SJCRH30 (cell line): ENCODE data around the gene RAB17. TPM values are rescaled to one million over a fixed set of nuclear protein-coding genes. Genes with fewer than 3 reads are reported as not detected.

ENCODE experiments used
- DNase-seq, 2 experiments: peaks; one replicate each; pipeline ENCODE4 v3.0.0-alpha.2; 2015 to 2020
- H3K27ac ChIP-seq: fragments of 250-450 bp; sonication (Bioruptor Pico); 2 replicates; pipeline ENCODE4 v1.5.1; 2020; ENCODE audit warnings: mild to moderate bottlenecking, moderate library complexity
- H3K27me3 ChIP-seq: fragments of 250-450 bp; sonication (Bioruptor Pico); 2 replicates; pipeline ENCODE4 v1.5.1; 2020; ENCODE audit warnings: mild to moderate bottlenecking, moderate library complexity
- H3K36me3 ChIP-seq: fragments of 250-450 bp; sonication (Bioruptor Pico); 2 replicates; pipeline ENCODE4 v1.5.1; 2020; ENCODE audit warnings: mild to moderate bottlenecking, moderate library complexity
- H3K4me1 ChIP-seq: fragments of 250-450 bp; sonication (Bioruptor Pico); 2 replicates; pipeline ENCODE4 v1.5.1; 2020; ENCODE audit warnings: mild to moderate bottlenecking, moderate library complexity
- H3K4me3 ChIP-seq: fragments of 250-450 bp; sonication (Bioruptor Pico); 2 replicates; pipeline ENCODE4 v1.5.1; 2020; ENCODE audit warnings: mild to moderate bottlenecking, moderate library complexity
- H3K9me3 ChIP-seq: fragments of 250-450 bp; sonication (Bioruptor Pico); replicated peaks from 2 replicates; pipeline ENCODE4 v1.5.1; 2020; ENCODE audit warnings: mild to moderate bottlenecking, moderate library complexity
- total RNA-seq: library from RNA; depleted of rRNA; stranded (reverse); fragments of >200 nt; shearing (Covaris generic); gene quantifications from 2 replicates; pipeline ENCODE4 v1.2.3, GENCODE V29; 2014

RAB17 gene
- total RNA-seq, 1 experiment from 2014 or later = 3.4 TPM

DNA sequence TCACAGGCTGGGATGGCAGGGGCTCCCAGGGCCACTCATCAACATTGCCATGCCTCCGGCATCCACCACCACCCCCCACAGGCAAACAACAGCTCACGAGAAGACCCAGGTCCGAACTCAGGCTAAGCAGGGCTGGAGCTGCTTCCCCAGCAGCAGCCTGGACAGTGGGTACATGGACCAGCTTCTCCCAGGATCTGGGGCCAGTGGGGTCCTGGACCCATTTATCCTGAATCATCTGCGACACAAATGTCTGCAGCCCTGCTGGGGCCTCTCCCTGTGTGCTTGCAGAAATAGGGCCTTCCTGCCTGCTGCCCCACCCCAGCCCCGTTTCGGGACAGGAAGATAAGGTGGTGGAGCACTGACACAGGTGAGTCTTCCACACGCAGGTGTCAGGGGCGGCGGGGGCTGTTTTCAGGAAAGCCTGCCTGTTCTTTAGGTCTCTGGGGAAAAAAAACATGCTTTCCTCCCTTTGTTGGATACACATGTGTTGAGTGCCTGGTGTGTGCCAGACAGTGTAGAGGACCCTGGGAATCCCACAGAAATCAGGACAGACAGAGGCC, 19.7 kb downstream of the RAB17 start:
- Histone ChIP-seq H3K4me3 (no peak overlapping the region), H3K4me1 (peaks cover 11% of the 10 kb centered on the region), H3K27me3 (no peaks in the 10 kb centered on the region), H3K27ac (no peak overlapping the region), H3K9me3 (peaks cover 3% of the 10 kb centered on the region; the same call in 1 of the 2 replicates), H3K36me3 (no peaks in the 10 kb centered on the region)
- no peak for DNase-seq

DNA sequence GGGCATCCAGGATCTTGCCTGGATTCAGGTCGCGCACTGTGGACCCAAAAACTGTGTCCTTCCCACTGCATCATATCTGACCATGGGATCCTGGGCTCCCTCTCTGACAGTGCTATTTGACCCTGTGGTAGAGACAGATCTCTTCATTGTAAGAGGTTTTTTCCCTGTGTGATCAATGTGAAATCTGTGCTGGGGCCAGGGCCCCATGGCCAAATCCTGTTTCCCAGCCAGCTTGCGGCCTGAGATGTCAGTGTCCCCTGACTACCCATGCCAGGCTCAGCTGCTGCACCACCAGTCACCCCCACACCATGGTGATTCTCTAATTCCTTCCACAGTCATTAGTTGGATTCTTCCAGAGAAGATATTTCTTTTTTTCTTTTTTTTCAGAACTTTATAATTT, 20.6 kb downstream of the RAB17 start:
- no peak overlapping the region for H3K4me3 ChIP-seq
- peaks cover 8% of the 10 kb centered on the region for H3K4me1 ChIP-seq
- no peaks in the 10 kb centered on the region for H3K36me3 ChIP-seq
- no peak for DNase-seq
- no peaks in the 10 kb centered on the region for H3K27me3 ChIP-seq
- H3K9me3 ChIP-seq = peaks cover 10% of the 10 kb centered on the region
- no peak overlapping the region for H3K27ac ChIP-seq

DNA sequence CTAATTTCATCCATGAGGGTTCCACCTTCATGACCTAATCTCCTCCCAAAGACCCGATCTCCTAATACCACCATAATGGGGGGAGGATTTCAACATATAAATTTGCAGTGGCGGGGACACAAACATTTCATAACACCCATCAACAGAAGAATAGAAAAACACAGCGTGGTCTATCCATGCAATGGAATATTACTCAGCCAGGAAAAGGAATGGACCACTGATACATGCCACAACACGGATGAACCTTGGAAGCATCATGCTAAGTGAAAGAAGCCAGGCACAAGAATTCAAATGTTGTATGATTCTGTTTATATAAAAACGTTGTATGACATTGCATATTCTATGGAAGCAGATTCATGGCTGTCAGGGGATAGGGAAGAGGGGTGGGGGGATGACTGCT, 21.5 kb downstream of the RAB17 start:
- H3K4me1 ChIP-seq = peaks cover 8% of the 10 kb centered on the region
- DNase-seq = no peak

DNA sequence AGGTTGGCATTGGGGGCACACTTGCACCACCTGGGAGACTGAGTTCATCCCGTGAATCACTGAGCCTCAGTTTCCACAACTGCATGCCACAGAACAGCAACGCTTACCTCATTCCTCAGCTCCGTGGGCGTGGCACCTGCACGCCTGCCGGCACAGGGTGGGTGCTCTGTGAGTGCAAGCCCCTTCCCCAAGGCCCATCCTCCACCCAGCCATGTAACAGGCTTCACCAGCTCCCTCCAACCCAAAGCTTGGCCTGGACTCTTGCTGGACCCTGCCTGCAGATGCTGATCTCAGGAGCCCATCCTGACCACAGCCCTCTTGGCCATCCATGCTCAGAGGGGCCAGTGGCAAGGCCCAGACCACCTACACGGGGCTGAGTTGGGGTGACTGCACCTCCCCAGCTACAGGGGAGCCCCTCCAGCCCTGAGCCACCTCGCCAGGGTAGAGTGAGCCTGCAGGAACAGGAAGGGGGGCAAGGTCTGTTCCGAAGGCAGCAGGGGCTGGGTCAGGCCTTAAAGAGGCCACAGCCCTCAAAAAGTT, 22.3 kb downstream of the RAB17 start:
- peaks cover 10% of the 10 kb centered on the region for H3K9me3 ChIP-seq
- H3K27ac ChIP-seq = no peak overlapping the region
- DNase-seq = no peak
- no peaks in the 10 kb centered on the region for H3K27me3 ChIP-seq
- H3K4me1 ChIP-seq = peaks cover 8% of the 10 kb centered on the region
- H3K36me3 ChIP-seq = no peaks in the 10 kb centered on the region
- no peak overlapping the region for H3K4me3 ChIP-seq

More for the DNA sequence above, 21.5 kb downstream of the RAB17 start:
- peaks cover 10% of the 10 kb centered on the region for H3K9me3 ChIP-seq
- H3K27ac ChIP-seq = no peak overlapping the region
- no peak overlapping the region for H3K4me3 ChIP-seq
- no peaks in the 10 kb centered on the region for H3K27me3 ChIP-seq
- no peaks in the 10 kb centered on the region for H3K36me3 ChIP-seq

DNA sequence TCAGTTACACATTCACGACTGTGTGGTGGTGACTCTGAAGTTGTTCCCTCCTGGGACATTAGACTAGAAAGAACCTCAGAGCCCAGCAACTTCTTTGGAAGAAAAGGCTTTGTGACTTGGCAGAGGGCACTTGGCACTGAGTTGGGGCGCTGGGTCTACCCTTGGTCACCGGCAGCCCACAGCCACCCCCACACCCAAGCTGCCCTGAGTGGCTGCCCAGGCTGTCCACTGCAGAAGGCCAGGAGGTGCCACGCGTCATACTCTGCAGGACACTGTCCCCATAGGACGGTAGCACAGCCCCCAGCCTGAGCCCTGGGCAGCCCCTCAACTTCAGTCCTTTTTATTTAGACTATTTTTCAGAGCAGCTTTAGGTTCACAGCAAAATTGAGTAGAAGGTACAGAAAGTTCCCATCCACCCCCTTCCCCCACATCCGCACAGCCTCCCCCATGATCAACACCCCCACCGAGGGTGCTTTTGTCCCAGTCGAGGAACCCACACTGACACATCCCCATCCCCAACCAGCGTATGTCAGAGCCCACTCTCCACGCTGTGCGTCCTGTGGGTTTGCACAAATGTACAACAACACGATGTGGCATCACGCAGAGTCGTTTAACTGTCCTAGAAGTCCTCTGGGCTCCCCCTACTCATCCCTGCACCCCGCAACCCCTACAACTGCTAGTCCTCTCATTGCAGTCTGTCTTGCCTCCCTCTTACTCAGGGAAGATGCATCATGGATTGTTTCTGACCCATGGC, 23.1 kb downstream of the RAB17 start:
- H3K36me3 ChIP-seq = no peaks in the 10 kb centered on the region
- no peak overlapping the region for H3K4me3 ChIP-seq
- DNase-seq = no peak
- peaks cover 4% of the 10 kb centered on the region for H3K4me1 ChIP-seq
- no peak overlapping the region for H3K27ac ChIP-seq
- H3K27me3 ChIP-seq = no peaks in the 10 kb centered on the region
- peaks cover 10% of the 10 kb centered on the region for H3K9me3 ChIP-seq

GRCh38 chr2:237566401-237567235, 23.9 kb downstream of the RAB17 start, which contains the start of gene PRLH:
PRLH (plus strand) TSS chr2:237566574; CDS start chr2:237566574, 0 bp downstream.
- Histone ChIP-seq H3K4me1 (no peaks in the 10 kb centered on the region), H3K27me3 (no peaks in the 10 kb centered on the region), H3K9me3 (peaks cover 10% of the 10 kb centered on the region), H3K27ac (no peak within 1 kb of the TSS), H3K4me3 (no peak within 1 kb of the TSS), H3K36me3 (no peaks in the 10 kb centered on the region)
- DNase-seq = no peak

GRCh38 chr2:237565974-237566373, 24.6 kb downstream of the RAB17 start:
- H3K27ac ChIP-seq = no peak overlapping the region
- H3K9me3 ChIP-seq = peaks cover 10% of the 10 kb centered on the region
- no peaks in the 10 kb centered on the region for H3K4me1 ChIP-seq
- no peaks in the 10 kb centered on the region for H3K36me3 ChIP-seq
- H3K4me3 ChIP-seq = no peak overlapping the region
- DNase-seq = no peak
- no peaks in the 10 kb centered on the region for H3K27me3 ChIP-seq

DNA sequence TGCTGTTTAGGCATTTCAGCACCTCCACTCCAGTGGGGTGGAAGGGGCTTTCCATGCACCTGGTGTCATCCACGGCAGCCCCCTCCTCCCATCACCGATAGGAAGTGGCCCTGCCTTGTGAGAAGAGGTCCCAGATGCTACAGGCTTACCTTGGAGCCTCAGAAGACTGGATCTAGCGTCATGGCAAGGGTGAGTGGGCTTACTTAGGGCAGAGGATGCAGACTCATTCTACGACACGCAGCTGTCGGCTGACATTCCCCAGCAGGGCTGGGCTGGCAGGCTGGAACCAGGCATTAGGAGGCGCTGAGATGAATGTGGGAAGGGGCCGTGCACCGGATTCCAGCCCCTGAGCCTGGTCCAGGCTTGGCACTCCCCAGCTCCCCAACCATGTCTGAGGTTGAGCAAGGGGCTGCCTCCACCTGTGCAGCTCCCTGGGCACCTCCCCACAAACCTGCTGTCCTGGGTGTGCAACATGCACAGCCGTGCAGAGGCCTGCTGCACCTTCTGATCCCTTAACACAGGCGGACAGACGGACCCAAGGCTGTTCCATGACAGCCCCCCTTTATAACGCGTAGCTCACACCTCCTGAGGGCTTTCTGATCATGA, 25.9 kb downstream of the RAB17 start:
- H3K27ac ChIP-seq = no peak overlapping the region
- H3K36me3 ChIP-seq = no peaks in the 10 kb centered on the region
- H3K4me1 ChIP-seq = no peaks in the 10 kb centered on the region
- H3K9me3 ChIP-seq = peaks cover 10% of the 10 kb centered on the region
- H3K4me3 ChIP-seq = no peak overlapping the region
- DNase-seq = no peak
- no peaks in the 10 kb centered on the region for H3K27me3 ChIP-seq

DNA sequence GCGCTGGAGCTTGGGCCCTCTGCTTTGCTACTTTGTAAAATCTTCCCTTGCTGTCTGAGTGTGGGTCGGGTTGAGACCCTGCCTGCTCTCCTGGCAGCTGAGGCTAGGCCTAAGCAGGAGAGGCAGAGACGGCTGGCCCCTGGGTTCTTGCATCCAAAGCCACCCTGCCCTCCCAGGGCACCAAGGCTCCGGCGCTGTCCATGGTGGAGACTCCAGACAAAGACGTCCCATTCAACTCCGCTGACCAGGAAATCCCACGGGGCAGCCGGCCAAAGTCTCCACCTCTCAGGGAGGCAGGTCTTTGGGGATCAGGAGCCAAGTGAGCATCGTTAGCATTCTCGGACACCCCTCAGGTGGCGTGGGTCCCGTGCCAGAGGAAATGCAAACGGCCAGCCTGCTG, 26.7 kb downstream of the RAB17 start:
- Histone ChIP-seq H3K27me3 (no peaks in the 10 kb centered on the region), H3K9me3 (peaks cover 10% of the 10 kb centered on the region), H3K36me3 (no peaks in the 10 kb centered on the region), H3K4me1 (peaks cover 1% of the 10 kb centered on the region; the same call in 1 of the 2 replicates), H3K27ac (no peak overlapping the region), H3K4me3 (no peak overlapping the region)
- DNase-seq = peak; percentile 51 to 53

GRCh38 chr2:237561221-237561620, 29.3 kb downstream of the RAB17 start:
- Histone ChIP-seq H3K9me3 (peaks cover 12% of the 10 kb centered on the region), H3K27ac (no peak overlapping the region), H3K36me3 (no peaks in the 10 kb centered on the region), H3K4me3 (no peak overlapping the region), H3K27me3 (no peaks in the 10 kb centered on the region), H3K4me1 (peaks cover 9% of the 10 kb centered on the region; the same call in 1 of the 2 replicates)
- no peak for DNase-seq

DNA sequence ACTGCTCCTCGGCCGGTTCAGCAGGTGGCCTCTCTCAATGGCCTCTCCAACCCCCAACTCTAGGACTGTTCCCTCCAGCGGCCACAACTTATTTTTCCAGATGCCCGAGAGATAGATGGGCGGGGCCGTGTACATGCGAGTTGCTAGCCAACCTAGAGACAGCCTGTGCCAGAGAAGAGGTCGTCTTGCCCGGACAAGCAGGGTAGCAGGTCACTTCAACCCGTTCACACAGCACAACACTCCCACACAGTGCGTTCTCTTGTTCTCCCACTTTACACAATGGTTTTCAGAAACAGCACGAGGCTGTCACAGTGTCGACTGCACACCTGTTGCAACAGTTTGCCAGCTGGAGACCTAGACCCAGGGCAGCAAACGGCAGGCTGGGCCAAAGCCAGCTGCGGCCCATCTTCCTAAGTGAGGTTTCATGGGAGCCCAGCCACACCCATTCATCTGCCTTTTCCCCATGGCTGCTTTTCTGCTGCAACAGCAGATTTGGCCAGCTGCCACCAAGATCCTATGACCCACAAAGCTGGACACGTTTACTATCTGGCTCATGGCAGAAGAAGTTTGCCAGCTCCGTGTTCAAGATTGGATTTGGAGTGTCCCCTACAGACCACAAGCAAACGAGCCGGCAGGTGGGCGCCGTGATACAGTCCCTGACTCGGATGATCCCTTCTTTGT, 31.4 kb downstream of the RAB17 start:
- peak; percentile 80 to 88 for DNase-seq
- no peaks in the 10 kb centered on the region for H3K36me3 ChIP-seq
- H3K27ac ChIP-seq = no peak overlapping the region
- no peak overlapping the region for H3K4me3 ChIP-seq
- peaks cover 9% of the 10 kb centered on the region; the same call in 1 of the 2 replicates for H3K4me1 ChIP-seq
- no peaks in the 10 kb centered on the region for H3K27me3 ChIP-seq
- peaks cover 14% of the 10 kb centered on the region; the same call in 1 of the 2 replicates for H3K9me3 ChIP-seq

DNA sequence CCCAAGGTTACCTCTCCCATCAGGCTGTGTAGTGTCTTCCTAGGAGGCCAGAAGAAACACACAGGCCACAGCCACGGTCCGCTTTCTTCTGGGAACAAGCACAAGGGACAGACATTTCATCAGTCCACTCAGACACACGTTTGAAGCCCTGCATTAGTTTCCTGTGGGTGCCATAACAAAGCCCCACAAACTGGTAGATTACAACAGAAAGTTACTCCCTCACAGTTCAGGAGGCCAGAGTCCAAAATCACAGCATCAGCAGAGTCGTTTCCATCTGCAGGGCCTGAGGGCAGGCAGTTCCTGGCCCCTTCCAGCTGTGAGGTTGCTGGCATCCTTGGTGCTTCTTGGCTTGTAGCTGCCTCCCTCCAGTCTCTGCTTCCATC, 32.9 kb downstream of the RAB17 start:
- DNase-seq = no peak
- Histone ChIP-seq H3K36me3 (no peaks in the 10 kb centered on the region), H3K4me3 (no peak overlapping the region), H3K9me3 (peaks cover 14% of the 10 kb centered on the region; the same call in 1 of the 2 replicates), H3K4me1 (peaks cover 9% of the 10 kb centered on the region; the same call in 1 of the 2 replicates), H3K27me3 (no peaks in the 10 kb centered on the region), H3K27ac (no peak overlapping the region)

DNA sequence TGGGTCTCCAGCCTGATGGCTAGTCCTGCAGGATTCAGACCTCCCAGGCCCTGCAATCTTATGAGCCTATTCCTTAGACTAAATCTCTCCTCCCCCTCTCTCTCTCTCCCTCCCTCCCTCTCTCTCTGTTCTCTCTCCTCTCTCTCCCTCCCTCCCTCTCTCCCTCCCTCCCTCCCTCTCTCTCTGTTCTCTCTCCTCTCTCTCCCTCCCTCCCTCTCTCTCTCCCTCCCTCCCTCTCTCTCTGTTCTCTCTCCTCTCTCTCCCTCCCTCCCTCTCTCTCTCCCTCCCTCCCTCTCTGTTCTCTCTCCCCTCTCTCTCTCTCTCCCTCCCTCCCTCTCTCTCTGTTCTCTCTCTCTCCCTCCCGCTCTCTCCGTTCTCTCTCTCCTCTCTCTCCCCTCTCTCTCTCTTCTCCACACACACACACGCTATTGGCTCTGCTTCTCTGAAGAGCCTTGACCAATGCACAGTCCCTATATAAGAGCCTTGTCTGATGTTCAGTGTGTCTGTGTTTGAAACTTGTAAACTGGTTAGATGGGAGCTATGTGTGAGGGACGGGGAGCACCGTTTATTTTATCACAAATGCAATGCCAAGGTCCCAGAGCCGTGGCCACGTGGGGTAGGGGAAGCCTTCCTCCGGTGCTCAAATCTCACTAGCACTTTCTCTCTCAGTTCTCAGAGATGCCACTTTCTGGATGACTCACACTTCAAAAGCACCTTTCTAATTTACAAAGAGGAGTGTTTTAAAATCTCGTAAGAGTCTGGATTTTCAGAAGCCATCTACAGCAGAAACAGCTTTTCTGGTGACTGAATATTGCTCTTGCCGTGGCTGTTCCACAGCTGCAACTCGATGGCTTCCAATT, 33.5 kb downstream of the RAB17 start:
- Histone ChIP-seq H3K36me3 (no peaks in the 10 kb centered on the region), H3K9me3 (peaks cover 14% of the 10 kb centered on the region; the same call in 1 of the 2 replicates), H3K4me1 (peaks cover 9% of the 10 kb centered on the region; the same call in 1 of the 2 replicates), H3K4me3 (no peak overlapping the region), H3K27ac (no peak overlapping the region), H3K27me3 (no peaks in the 10 kb centered on the region)
- DNase-seq = no peak
